Neural progenitor cell (in vitro differentiated cells): Measurements from ENCODE around the gene CAMK2A.

Source experiments
- CTCF ChIP-seq: fragments of 200-600 bp; sonication (generic); IDR thresholded peaks from 2 replicates; pipeline ENCODE4 v1.5.1; 2017; ENCODE audit warnings: antibody characterized with exemption, mild to moderate bottlenecking
- EZH2 ChIP-seq: fragments of 200-600 bp; sonication (generic); IDR thresholded peaks from 2 replicates; pipeline ENCODE4 v1.6.1; 2017; ENCODE audit warnings: antibody characterized with exemption, mild to moderate bottlenecking, moderate library complexity

- TF ChIP-seq CTCF (no peak), EZH2 (no peak)
Observed at GRCh38 chr5:150303070-150303615, 13.6 kb upstream of the CAMK2A start.
